ENCODE measurements around the gene ZDHHC21.

GRCh38 chr9:14563902-14564624 lies 129.2 kb downstream of the ZDHHC21 start:
- TF ChIP-seq CTCF (IDR thresholded peaks at IDR 0.05; ENCODE audit: borderline replicate concordance, extremely low read depth, low read length, poor library complexity, severe bottlenecking) (no peak), EZH2 (IDR thresholded peaks at IDR 0.05; ENCODE audit: borderline replicate concordance, low read depth, low read length, severe bottlenecking) (no peak)

All from DND-41 (cell line).